Measurements from ENCODE around the gene BLMH.

DNA sequence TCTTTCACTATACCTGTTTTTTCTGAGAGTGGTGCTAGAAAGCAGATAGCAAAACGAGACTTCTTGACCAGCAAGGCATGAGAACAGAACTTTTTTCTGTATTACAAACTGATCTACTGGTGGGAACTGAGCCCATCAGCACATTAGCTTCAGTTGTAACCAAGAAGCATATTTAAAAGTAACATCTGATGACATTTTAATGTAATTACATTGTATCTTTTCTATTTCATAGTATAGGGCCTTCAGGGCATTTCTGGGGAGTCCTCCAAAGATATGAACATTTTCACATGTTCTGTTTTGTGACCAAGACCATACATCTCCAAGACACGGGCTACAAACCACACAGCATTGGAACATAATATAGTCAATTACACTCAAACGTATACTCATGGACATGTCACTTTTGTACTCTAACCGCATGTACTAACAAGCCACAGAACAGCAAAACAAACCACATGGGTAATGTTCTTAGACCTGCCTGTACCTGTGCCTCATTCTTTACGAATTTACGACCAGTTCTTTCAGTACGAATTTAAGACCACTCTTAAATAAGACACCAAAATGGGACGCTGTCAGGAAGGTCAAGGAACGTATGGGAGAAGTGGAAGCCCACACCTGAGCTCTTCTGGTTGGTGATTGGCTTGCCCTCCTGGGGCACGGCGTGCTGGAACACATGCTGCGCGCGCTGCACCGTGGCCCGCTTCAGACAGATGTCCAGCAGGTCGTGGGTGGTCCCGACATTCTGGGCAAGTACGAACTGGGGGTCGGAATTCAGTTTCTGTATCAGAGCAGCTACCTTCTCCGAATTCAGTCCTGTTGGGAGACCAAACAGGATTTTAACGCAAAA is 825 bp downstream of the BLMH start:
- TF ChIP-seq CTCF (conservative IDR thresholded peaks at IDR 0.05; ENCODE audit: low read depth in 2 of 2) (no peak), POLR2AphosphoS5 (IDR thresholded peaks at IDR 0.05; ENCODE audit: low read depth) (no peak), NANOG (IDR thresholded peaks at IDR 0.05; ENCODE audit: borderline replicate concordance) (no peak), EZH2phosphoT487 (IDR thresholded peaks at IDR 0.05; ENCODE audit: unreplicated experiment) (no peak), EZH2 (IDR thresholded peaks at IDR 0.05; ENCODE audit: low read depth, unreplicated experiment) (no peak), CREB1 (CRISPR knock-in tag; IDR thresholded peaks at IDR 0.05; ENCODE audit: low read depth) (no peak), JUNB (IDR thresholded peaks at IDR 0.05; ENCODE audit: unreplicated experiment) (no peak), STAT1 (IDR thresholded peaks at IDR 0.05; ENCODE audit: unreplicated experiment) (no peak), ZNF331 (CRISPR knock-in tag; IDR thresholded peaks at IDR 0.05; ENCODE audit: low read depth) (no peak)
- TF ChIP-seq, protein P1, sequence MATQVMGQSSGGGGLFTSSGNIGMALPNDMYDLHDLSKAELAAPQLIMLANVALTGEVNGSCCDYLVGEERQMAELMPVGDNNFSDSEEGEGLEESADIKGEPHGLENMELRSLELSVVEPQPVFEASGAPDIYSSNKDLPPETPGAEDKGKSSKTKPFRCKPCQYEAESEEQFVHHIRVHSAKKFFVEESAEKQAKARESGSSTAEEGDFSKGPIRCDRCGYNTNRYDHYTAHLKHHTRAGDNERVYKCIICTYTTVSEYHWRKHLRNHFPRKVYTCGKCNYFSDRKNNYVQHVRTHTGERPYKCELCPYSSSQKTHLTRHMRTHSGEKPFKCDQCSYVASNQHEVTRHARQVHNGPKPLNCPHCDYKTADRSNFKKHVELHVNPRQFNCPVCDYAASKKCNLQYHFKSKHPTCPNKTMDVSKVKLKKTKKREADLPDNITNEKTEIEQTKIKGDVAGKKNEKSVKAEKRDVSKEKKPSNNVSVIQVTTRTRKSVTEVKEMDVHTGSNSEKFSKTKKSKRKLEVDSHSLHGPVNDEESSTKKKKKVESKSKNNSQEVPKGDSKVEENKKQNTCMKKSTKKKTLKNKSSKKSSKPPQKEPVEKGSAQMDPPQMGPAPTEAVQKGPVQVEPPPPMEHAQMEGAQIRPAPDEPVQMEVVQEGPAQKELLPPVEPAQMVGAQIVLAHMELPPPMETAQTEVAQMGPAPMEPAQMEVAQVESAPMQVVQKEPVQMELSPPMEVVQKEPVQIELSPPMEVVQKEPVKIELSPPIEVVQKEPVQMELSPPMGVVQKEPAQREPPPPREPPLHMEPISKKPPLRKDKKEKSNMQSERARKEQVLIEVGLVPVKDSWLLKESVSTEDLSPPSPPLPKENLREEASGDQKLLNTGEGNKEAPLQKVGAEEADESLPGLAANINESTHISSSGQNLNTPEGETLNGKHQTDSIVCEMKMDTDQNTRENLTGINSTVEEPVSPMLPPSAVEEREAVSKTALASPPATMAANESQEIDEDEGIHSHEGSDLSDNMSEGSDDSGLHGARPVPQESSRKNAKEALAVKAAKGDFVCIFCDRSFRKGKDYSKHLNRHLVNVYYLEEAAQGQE (IDR thresholded peaks at IDR 0.05; ENCODE audit: unreplicated experiment) = no peak
- TF ChIP-seq, protein P2, sequence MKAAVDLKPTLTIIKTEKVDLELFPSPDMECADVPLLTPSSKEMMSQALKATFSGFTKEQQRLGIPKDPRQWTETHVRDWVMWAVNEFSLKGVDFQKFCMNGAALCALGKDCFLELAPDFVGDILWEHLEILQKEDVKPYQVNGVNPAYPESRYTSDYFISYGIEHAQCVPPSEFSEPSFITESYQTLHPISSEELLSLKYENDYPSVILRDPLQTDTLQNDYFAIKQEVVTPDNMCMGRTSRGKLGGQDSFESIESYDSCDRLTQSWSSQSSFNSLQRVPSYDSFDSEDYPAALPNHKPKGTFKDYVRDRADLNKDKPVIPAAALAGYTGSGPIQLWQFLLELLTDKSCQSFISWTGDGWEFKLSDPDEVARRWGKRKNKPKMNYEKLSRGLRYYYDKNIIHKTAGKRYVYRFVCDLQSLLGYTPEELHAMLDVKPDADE (IDR thresholded peaks at IDR 0.05) = no peak
